VCaP (cell line): ENCODE measurements around the gene RPS28.
"Not testable (repeated sequence)": the region's sequence is repeated elsewhere in the genome, so short reads cannot be mapped to it uniquely, and the experiment has no call there.

Source experiments
- H3K27ac ChIP-seq: fragments of 450-650 bp; 2 replicates; pipeline ENCODE4 v1.5.1; 2017
- CTCF ChIP-seq: fragments of 450-650 bp; conservative IDR thresholded peaks from 2 replicates; pipeline ENCODE4 v1.5.1; 2017; ENCODE audit warnings: mild to moderate bottlenecking, moderate library complexity

Gene RPS28

GRCh38 chr19:8307400-8307964 is 13.8 kb upstream of the RPS28 start:
- no peak for TF ChIP-seq CTCF
- peak overlapping the region; percentile 70 for H3K27ac ChIP-seq

DNA sequence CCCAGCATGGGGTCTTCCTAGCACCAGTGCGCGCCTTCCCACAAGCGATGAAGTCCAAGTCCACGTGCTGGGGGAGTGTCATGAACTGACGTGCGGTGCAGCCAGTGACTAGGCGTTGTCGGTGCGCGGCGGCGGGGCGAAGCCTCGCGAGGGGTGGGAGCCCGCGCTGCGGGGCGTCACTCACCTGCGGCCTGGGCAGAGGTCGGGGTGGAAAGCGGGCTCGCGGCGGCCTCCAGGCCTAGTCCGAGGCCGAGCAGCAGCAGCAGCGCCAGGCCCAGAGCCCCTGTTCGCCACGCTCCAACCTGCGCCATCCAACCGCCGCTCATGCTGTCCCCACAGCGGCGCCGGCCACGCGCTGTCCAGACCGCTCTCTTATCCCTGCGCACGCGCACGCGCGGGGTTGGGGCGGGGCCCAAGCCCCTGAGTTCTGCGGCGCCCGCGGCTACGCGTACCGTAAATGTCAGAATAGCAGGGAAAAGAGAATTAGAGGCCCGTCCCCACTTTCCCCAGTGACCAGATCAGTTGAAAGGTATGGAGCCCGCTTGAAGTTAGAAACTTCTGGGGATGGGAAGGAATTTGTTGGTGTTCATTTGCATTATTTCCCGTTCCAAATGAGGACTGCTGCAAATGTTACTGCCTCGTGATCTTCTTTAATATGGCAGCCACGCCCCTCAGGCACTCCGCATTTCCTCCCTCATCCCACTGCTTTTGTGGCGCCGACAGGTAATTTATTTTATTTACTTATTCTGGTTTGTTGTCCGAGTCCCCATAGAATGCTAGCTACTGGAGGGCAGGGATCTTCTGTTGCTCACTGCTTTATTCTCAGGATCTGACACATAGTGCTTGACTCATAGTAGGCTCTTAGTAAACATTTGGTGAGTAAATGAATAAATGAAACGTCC is 13.1 kb upstream of the RPS28 start, which contains the start of gene CD320:
Gene CD320, minus strand, starts transcription at position 394 of the 902 bp plus-strand sequence. Its CDS starts 68 bp downstream, at position 326.
- no peak for TF ChIP-seq CTCF
- H3K27ac ChIP-seq = peak within 1 kb of the TSS; percentile 70

DNA sequence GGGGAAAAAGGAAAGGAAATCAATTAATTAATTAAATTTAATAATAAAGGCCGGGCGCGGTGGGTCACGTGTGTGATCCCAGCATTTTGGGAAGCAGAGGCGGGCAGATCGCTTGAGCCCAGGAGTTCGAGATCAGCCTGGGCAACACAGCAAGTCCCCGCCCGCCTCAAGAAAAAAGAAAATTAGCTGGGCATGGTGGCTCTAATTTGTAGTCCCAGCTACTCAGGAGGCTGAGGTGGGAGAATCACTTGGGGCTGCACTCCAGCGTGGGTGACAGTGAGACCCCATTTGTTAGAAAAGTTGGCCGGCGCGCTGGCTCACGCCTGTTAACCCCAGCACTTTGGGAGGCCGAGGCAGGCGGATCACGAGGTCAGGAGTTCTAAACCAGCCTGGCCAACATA is 12.4 kb upstream of the RPS28 start:
- H3K27ac ChIP-seq = peak overlapping the region; percentile 70
- no peak for TF ChIP-seq CTCF

- peak overlapping the region; percentile 55 for H3K27ac ChIP-seq
Observed at GRCh38 chr19:8310342-8311055, 10.8 kb upstream of the RPS28 start.

GRCh38 chr19:8311461-8312260 is 9.6 kb upstream of the RPS28 start:
- H3K27ac ChIP-seq = peak overlapping the region; percentile 55
- TF ChIP-seq CTCF = no peak

More at GRCh38 chr19:8310342-8311055, 10.8 kb upstream of the RPS28 start:
- no peak for TF ChIP-seq CTCF

- not testable (repeated sequence) for H3K27ac ChIP-seq
Observed at GRCh38 chr19:8314981-8315640, 6.2 kb upstream of the RPS28 start.
